Kasumi-1 (cell line): Measurements from ENCODE around the gene LRRTM1.

Experiments
- DNase-seq, 2 experiments: peaks; one replicate each; lab custom pipeline; 2025; lab: John Stamatoyannopoulos, UW

The LRRTM1 gene

GRCh38 chr2:80302314-80303005 lies 2.1 kb downstream of the LRRTM1 start:
- DNase-seq, result no peak

- DNase-seq, result no peak
Measured at GRCh38 chr2:80302001-80302313, 2.6 kb downstream of the LRRTM1 start.

- DNase-seq, result no peak
Measured at GRCh38 chr2:80300954-80301353, 3.6 kb downstream of the LRRTM1 start.

- no peak for DNase-seq
Measured at GRCh38 chr2:80300346-80300745, 4.2 kb downstream of the LRRTM1 start.

GRCh38 chr2:80299661-80300060 lies 4.9 kb downstream of the LRRTM1 start:
- DNase-seq, result no peak

DNA sequence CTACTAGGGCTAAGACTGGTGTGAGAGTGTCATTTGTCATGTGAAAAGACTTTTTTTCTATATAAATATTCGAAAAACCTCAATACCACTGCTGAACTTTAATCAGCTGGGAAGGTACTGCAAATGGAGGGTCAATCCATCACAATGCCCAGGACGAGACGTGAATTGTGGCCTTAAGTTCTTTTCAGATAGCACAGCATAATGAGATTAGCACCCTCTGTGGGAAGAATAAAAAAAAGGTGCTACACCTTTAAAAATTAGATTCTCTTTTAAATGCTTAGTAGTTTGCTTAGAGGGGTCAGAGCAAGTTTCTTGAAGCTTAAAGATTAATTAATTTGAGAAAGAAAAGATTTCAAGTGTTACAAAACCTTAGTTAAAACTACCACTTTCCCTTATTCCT lies 5.6 kb downstream of the LRRTM1 start:
- no peak for DNase-seq

- no peak for DNase-seq
Measured at GRCh38 chr2:80293039-80293438, 11.5 kb downstream of the LRRTM1 start.

- DNase-seq, result no peak
Measured at GRCh38 chr2:80292474-80292873, 12.1 kb downstream of the LRRTM1 start.

GRCh38 chr2:80291656-80292055 lies 12.9 kb downstream of the LRRTM1 start:
- no peak for DNase-seq

- DNase-seq, result no peak
Measured at GRCh38 chr2:80288576-80288975, 16.0 kb downstream of the LRRTM1 start.

DNA sequence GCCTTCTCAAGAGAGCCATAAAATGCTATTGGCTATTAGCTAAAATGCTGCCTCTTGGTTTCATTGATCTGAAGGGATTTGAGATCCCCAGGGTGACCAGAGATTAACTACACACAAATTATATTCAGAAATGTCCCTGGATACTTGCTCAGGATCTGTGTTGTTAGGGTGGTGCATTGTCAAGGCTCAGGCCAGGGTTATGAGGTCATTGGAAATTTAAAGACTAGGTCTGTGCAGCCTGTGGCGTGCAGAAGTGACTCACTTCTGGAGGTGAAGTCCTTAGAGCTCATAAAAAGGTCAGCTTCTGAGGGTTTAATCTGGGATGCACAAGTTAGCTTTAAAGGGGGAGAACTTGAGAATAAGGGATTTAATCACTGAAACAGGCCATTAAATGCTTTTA lies 23.5 kb downstream of the LRRTM1 start:
- no peak for DNase-seq

GRCh38 chr2:80280598-80280997 lies 24.0 kb downstream of the LRRTM1 start:
- no peak for DNase-seq

DNA sequence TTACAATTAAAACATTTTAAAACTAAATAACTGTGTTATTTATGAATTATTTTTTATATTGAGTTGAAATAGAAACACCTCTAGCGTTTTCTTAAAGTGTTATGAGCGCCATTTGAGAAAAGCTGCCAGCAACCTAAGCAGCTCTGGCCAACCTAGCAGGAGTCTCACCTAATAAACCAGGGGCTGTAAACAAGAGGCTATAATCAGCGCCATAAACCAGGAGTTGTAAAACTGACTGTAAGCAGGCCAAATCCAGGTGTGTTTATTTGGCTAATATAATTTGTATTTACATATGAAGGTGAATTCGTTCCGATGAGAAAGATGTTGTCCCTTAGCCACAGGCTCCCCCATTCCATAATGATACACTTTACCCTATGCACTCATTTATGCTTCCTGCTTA lies 34.7 kb downstream of the LRRTM1 start:
- no peak for DNase-seq

- DNase-seq, result no peak
Measured at GRCh38 chr2:80266231-80266630, 38.3 kb downstream of the LRRTM1 start.

- no peak for DNase-seq
Measured at GRCh38 chr2:80259292-80259691, 45.3 kb downstream of the LRRTM1 start.

DNA sequence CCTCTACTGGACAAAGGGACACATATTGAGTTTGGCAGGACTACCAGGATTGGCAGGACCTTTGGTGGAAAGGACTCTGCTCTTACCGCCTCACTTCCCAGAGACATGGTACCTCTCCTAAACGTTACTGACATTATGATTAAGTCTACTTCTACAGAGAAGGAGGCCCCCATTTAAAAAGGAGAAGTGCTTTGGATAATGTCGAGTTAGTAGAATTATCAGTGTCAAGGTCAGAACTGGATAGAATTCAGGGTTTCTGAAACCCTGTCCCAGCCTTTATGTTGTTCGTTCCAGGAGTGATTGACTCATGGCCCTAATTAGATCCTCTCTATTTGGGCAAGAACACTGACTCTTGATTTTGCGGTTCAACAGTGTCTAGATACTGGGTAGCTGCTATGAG lies 45.8 kb downstream of the LRRTM1 start:
- DNase-seq, result no peak

- DNase-seq, result no peak
Measured at GRCh38 chr2:80258341-80258740, 46.2 kb downstream of the LRRTM1 start.

GRCh38 chr2:80257450-80257849 lies 47.1 kb downstream of the LRRTM1 start:
- no peak for DNase-seq

- peak; percentile 71 to 76 for DNase-seq
Measured at GRCh38 chr2:80256782-80257167, 47.8 kb downstream of the LRRTM1 start.

DNA sequence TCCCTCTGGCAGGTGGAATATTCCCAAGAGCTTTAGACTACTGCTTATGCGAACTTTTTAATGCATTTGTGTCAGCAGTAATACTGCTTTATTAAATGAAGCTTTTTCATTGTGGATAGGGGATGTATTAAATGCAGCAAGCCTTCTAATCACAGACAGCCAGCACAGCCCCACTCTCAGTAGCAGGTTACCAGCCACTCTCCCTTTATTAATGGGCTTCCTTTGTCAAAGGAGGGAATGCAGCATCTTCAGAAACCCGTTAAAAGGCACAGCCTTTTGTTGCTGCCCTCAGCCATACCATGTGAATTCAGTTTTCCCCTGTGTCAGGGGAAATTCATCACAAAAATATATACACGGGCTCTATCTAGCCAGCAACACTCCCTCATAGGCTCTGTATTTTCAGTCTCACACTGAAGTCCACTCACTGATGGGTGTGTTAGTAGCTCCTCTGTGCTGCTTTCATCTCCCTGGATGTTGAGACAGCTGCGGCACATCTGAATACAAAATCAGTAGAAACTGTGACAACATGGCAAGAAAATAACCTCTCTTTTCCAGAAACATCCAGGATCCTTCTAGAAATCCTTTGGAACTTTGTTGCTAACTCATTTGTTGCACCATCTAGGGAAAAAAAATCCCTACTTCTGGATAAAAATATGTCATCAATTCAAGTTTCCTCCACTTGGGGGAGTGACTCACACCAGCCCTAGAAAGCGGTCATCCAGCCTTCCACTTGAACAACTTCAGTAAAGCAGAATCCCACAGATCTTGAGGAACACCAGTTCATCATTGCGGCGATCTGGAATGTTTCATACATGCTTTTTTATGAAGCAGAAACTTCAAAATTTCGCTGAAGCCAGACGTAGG lies 48.4 kb downstream of the LRRTM1 start:
- peak in 1 of 2 experiments; percentile 2 for DNase-seq

- no peak for DNase-seq
Measured at GRCh38 chr2:80252294-80252986, 52.1 kb downstream of the LRRTM1 start.
